WTC11 (cell line): ENCODE data around the gene CCDC6. TPM values are rescaled to one million over a fixed set of nuclear protein-coding genes. Genes with fewer than 3 reads are reported as not detected.

Source experiments
- ATAC-seq: fragments of 200-7000 bp; cut with Tn5 transposase; 2 replicates; pipeline ENCODE4 v1.10.0; 2021; ENCODE audit warnings: mild to moderate bottlenecking, moderate library complexity
- CTCF ChIA-PET: fragments of 300-600 bp; sonication (Branson Sonifier 250); formaldehyde crosslinking; loops from one replicate; lab custom pipeline; 2021; ENCODE audit warnings: antibody characterized with exemption; lab: Charles Lee
- POLR2A ChIA-PET: fragments of 350-600 bp; sonication (Branson Sonifier 250); formaldehyde crosslinking; loops from one replicate; lab custom pipeline; 2021; ENCODE audit warnings: antibody characterized with exemption; lab: Charles Lee
- DNase-seq: peaks from one replicate; pipeline ENCODE4 v3.0.0; 2021; ENCODE audit warnings: low spot score
- H3K27ac Mint-ChIP-seq: 2 replicates; pipeline ENCODE4 v1.8.0; 2021; ENCODE audit warnings: mixed read lengths
- H3K27me3 Mint-ChIP-seq: 2 replicates; pipeline ENCODE4 v1.8.0; 2021; ENCODE audit warnings: low read depth, mild to moderate bottlenecking, moderate library complexity, mixed read lengths
- H3K36me3 Mint-ChIP-seq: 2 replicates; pipeline ENCODE4 v1.8.0; 2021; ENCODE audit warnings: mixed read lengths
- H3K4me1 Mint-ChIP-seq: 2 replicates; pipeline ENCODE4 v1.8.0; 2022; ENCODE audit warnings: mixed read lengths
- H3K4me3 Mint-ChIP-seq: 2 replicates; pipeline ENCODE4 v1.8.0; 2021; ENCODE audit warnings: mild to moderate bottlenecking, moderate library complexity, mixed read lengths
- H3K9me3 Mint-ChIP-seq: 2 replicates; pipeline ENCODE4 v1.8.0; 2021; ENCODE audit warnings: mixed read lengths
- CBFB ChIP-seq: sonication (generic); formaldehyde crosslinking; IDR thresholded peaks from 2 replicates; pipeline ENCODE4 v1.8.1; 2022; ENCODE audit warnings: mild to moderate bottlenecking, low read depth, missing genetic modification reagents
- CTCF ChIP-seq: fragments of 200-600 bp; IDR thresholded peaks from 2 replicates; pipeline ENCODE4 v1.8.0; 2022; ENCODE audit warnings: antibody characterized with exemption
- E2F1 ChIP-seq: sonication (generic); formaldehyde crosslinking; IDR thresholded peaks from 2 replicates; pipeline ENCODE4 v1.8.0; 2022; ENCODE audit warnings: mild to moderate bottlenecking, missing genetic modification reagents
- E2F4 ChIP-seq: sonication (generic); formaldehyde crosslinking; IDR thresholded peaks from 2 replicates; pipeline ENCODE4 v1.8.1; 2022; ENCODE audit warnings: low read depth, mild to moderate bottlenecking, moderate library complexity, missing genetic modification reagents, borderline replicate concordance
- EMX1 ChIP-seq: fragments of 250-450 bp; sonication (Bioruptor Pico); IDR thresholded peaks from 2 replicates; pipeline ENCODE4 v1.8.0; 2021; ENCODE audit warnings: mild to moderate bottlenecking
- ESRRA ChIP-seq: sonication (generic); formaldehyde crosslinking; IDR thresholded peaks from 2 replicates; pipeline ENCODE4 v1.8.1; 2022; ENCODE audit warnings: mild to moderate bottlenecking, missing genetic modification reagents, borderline replicate concordance
- FOXK1 ChIP-seq: sonication (generic); formaldehyde crosslinking; IDR thresholded peaks from 2 replicates; pipeline ENCODE4 v1.8.0; 2022; ENCODE audit warnings: mild to moderate bottlenecking, moderate library complexity, missing genetic modification reagents
- FOXP1 ChIP-seq: sonication (generic); formaldehyde crosslinking; IDR thresholded peaks from 2 replicates; pipeline ENCODE4 v1.8.0; 2022; ENCODE audit warnings: missing genetic modification reagents, mild to moderate bottlenecking, moderate library complexity, borderline replicate concordance
- GTF2I ChIP-seq: fragments of 250-450 bp; sonication (Bioruptor Pico); conservative IDR thresholded peaks from 2 replicates; pipeline ENCODE4 v1.4.0; 2021; ENCODE audit warnings: mild to moderate bottlenecking
- JAZF1 ChIP-seq: fragments of 250-450 bp; sonication (Bioruptor Pico); IDR thresholded peaks from 2 replicates; pipeline ENCODE4 v1.9.0; 2021; ENCODE audit warnings: moderate library complexity, mild to moderate bottlenecking, inconsistent platforms
- MXD4 ChIP-seq: fragments of 250-450 bp; sonication (Bioruptor Pico); IDR thresholded peaks from 2 replicates; pipeline ENCODE4 v1.8.0; 2021; ENCODE audit warnings: mild to moderate bottlenecking, moderate library complexity, borderline replicate concordance
- NFATC4 ChIP-seq: fragments of 250-450 bp; sonication (Bioruptor Pico); IDR thresholded peaks from 2 replicates; pipeline ENCODE4 v1.9.0; 2021; ENCODE audit warnings: mild to moderate bottlenecking
- NFE2L1 ChIP-seq: sonication (generic); formaldehyde crosslinking; IDR thresholded peaks from 2 replicates; pipeline ENCODE4 v1.8.1; 2023; ENCODE audit warnings: missing genetic modification reagents
- NR3C1 ChIP-seq: sonication (generic); formaldehyde crosslinking; conservative IDR thresholded peaks from 2 replicates; pipeline ENCODE4 v1.8.1; 2023; ENCODE audit warnings: low read depth, mild to moderate bottlenecking, missing genetic modification reagents
- RELA ChIP-seq: sonication (generic); formaldehyde crosslinking; IDR thresholded peaks from 2 replicates; pipeline ENCODE4 v1.8.1; 2022; ENCODE audit warnings: missing genetic modification reagents, mild to moderate bottlenecking, borderline replicate concordance
- SMAD3 ChIP-seq: sonication (generic); formaldehyde crosslinking; IDR thresholded peaks from 2 replicates; pipeline ENCODE4 v1.8.0; 2022; ENCODE audit warnings: missing genetic modification reagents, mild to moderate bottlenecking, borderline replicate concordance
- SMAD4 ChIP-seq: sonication (generic); formaldehyde crosslinking; IDR thresholded peaks from 2 replicates; pipeline ENCODE4 v1.8.0; 2022; ENCODE audit warnings: mild to moderate bottlenecking, missing genetic modification reagents
- SOX15 ChIP-seq: fragments of 250-450 bp; sonication (Bioruptor Pico); IDR thresholded peaks from 2 replicates; pipeline ENCODE4 v1.9.0; 2021; ENCODE audit warnings: mild to moderate bottlenecking
- TEAD1 ChIP-seq: sonication (generic); formaldehyde crosslinking; IDR thresholded peaks from 2 replicates; pipeline ENCODE4 v1.8.0; 2022; ENCODE audit warnings: mild to moderate bottlenecking, missing genetic modification reagents
- TEAD4 ChIP-seq: sonication (generic); formaldehyde crosslinking; IDR thresholded peaks from 2 replicates; pipeline ENCODE4 v1.8.0; 2022; ENCODE audit warnings: mild to moderate bottlenecking, missing genetic modification reagents
- TP53 ChIP-seq: sonication (generic); formaldehyde crosslinking; IDR thresholded peaks from 2 replicates; pipeline ENCODE4 v1.8.1; 2023; ENCODE audit warnings: mild to moderate bottlenecking, missing genetic modification reagents
- ZNF416 ChIP-seq: fragments of 250-450 bp; sonication (Bioruptor Pico); IDR thresholded peaks from 2 replicates; pipeline ENCODE4 v1.9.0; 2021; ENCODE audit warnings: mild to moderate bottlenecking, inconsistent platforms
- ZNF423 ChIP-seq: fragments of 250-450 bp; sonication (Bioruptor Pico); IDR thresholded peaks from 2 replicates; pipeline ENCODE4 v2.1.2; 2022; ENCODE audit warnings: mild to moderate bottlenecking, moderate library complexity
- ZNF671 ChIP-seq: fragments of 250-450 bp; sonication (Bioruptor Pico); IDR thresholded peaks from 2 replicates; pipeline ENCODE4 v1.8.0; 2021; ENCODE audit warnings: mild to moderate bottlenecking
- total RNA-seq: library from RNA; stranded (reverse); gene quantifications from 3 replicates; pipeline ENCODE4 v1.2.3, GENCODE V29; 2021
- TF ChIP-seq, protein P1 (sequence below): sonication (generic); formaldehyde crosslinking; IDR thresholded peaks from 2 replicates; pipeline ENCODE4 v1.8.0; 2022; ENCODE audit warnings: mild to moderate bottlenecking, missing genetic modification reagents
- TF ChIP-seq, protein P2 (sequence below): sonication (generic); formaldehyde crosslinking; IDR thresholded peaks from 2 replicates; pipeline ENCODE4 v1.8.1; 2022; ENCODE audit warnings: mild to moderate bottlenecking, moderate library complexity, missing genetic modification reagents
- TF ChIP-seq, protein P3 (sequence below): sonication (generic); formaldehyde crosslinking; IDR thresholded peaks from 2 replicates; pipeline ENCODE4 v1.8.1; 2022; ENCODE audit warnings: missing genetic modification reagents, borderline replicate concordance
- TF ChIP-seq, protein P4 (sequence below): fragments of 250-450 bp; sonication (Bioruptor Pico); IDR thresholded peaks from 2 replicates; pipeline ENCODE4 v2.1.2; 2022; ENCODE audit warnings: mild to moderate bottlenecking, moderate library complexity

Gene CCDC6
- total RNA-seq, 1 experiment from 2014 or later, result 55.2 TPM

- H3K27ac Mint-ChIP-seq, result no peak overlapping the region
- no peak for DNase-seq
- no peak for TF ChIP-seq NR3C1 (CRISPR knock-in tag)
- no peak for TF ChIP-seq E2F4 (CRISPR knock-in tag)
- no peak for TF ChIP-seq GTF2I
- no peak for TF ChIP-seq SMAD3 (CRISPR knock-in tag)
- no peak for TF ChIP-seq MXD4 (CRISPR knock-in tag)
- TF ChIP-seq FOXK1, result no peak
- TF ChIP-seq, protein P1, sequence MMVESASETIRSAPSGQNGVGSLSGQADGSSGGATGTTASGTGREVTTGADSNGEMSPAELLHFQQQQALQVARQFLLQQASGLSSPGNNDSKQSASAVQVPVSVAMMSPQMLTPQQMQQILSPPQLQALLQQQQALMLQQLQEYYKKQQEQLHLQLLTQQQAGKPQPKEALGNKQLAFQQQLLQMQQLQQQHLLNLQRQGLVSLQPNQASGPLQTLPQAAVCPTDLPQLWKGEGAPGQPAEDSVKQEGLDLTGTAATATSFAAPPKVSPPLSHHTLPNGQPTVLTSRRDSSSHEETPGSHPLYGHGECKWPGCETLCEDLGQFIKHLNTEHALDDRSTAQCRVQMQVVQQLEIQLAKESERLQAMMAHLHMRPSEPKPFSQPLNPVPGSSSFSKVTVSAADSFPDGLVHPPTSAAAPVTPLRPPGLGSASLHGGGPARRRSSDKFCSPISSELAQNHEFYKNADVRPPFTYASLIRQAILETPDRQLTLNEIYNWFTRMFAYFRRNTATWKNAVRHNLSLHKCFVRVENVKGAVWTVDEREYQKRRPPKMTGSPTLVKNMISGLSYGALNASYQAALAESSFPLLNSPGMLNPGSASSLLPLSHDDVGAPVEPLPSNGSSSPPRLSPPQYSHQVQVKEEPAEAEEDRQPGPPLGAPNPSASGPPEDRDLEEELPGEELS (CRISPR knock-in tag), result no peak
- no peak for TF ChIP-seq SOX15
- no peak for TF ChIP-seq SMAD4 (CRISPR knock-in tag)
- TF ChIP-seq JAZF1, result no peak
- TF ChIP-seq FOXP1 (CRISPR knock-in tag), result no peak
- TF ChIP-seq EMX1 (CRISPR knock-in tag), result no peak
- TF ChIP-seq NFATC4 (CRISPR knock-in tag), result no peak
- TF ChIP-seq, protein P2, sequence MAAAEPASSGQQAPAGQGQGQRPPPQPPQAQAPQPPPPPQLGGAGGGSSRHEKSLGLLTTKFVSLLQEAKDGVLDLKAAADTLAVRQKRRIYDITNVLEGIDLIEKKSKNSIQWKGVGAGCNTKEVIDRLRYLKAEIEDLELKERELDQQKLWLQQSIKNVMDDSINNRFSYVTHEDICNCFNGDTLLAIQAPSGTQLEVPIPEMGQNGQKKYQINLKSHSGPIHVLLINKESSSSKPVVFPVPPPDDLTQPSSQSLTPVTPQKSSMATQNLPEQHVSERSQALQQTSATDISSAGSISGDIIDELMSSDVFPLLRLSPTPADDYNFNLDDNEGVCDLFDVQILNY (CRISPR knock-in tag), result no peak
- TF ChIP-seq TEAD4, result no peak
- H3K4me1 Mint-ChIP-seq, result peaks cover 72% of the 10 kb centered on the region
- H3K27me3 Mint-ChIP-seq, result no peaks in the 10 kb centered on the region
- ATAC-seq, result no peak
- CTCF ChIA-PET, result no interaction called here
- H3K36me3 Mint-ChIP-seq, result no peaks in the 10 kb centered on the region
- no peaks in the 10 kb centered on the region for H3K9me3 Mint-ChIP-seq
- POLR2A ChIA-PET, result no interaction called here
- H3K4me3 Mint-ChIP-seq, result no peak overlapping the region
Observed at GRCh38 chr10:59878915-59879314, 27.4 kb downstream of the CCDC6 start.

DNA sequence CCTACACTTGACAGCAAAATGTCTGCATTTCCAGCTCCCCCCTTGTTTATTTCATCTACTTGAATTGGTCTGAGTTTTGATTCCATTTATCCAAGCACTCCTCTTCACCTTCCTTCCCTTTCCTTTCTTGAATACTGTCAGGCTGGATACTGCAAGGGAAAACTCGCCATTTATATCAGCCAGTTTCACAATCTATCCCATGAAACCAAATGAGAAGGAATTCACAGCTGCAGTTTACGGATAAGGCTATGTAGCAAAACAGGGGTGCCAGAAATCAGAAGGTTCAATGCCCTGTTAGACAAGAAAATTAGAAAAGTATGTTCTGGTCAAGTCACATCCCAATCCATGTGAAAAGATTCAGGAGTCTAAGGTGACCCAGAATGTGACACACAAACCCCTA is 28.1 kb downstream of the CCDC6 start:
- Mint-ChIP-seq H3K4me3 (no peak overlapping the region), H3K4me1 (peaks cover 74% of the 10 kb centered on the region), H3K36me3 (no peaks in the 10 kb centered on the region), H3K27me3 (no peaks in the 10 kb centered on the region), H3K27ac (no peak overlapping the region), H3K9me3 (no peaks in the 10 kb centered on the region)
- DNase-seq (no peak), ATAC-seq (no peak)
- ChIA-PET POLR2A (no interaction called here), CTCF (interaction anchor here (1.0 kb wide), 1 partner anchor 48 kb away, joined by 4 read pairs; no protein-coding TSS in a partner anchor)
- TF ChIP-seq FOXK1, result no peak
- no peak for TF ChIP-seq ZNF671 (CRISPR knock-in tag)
- TF ChIP-seq, protein P3, sequence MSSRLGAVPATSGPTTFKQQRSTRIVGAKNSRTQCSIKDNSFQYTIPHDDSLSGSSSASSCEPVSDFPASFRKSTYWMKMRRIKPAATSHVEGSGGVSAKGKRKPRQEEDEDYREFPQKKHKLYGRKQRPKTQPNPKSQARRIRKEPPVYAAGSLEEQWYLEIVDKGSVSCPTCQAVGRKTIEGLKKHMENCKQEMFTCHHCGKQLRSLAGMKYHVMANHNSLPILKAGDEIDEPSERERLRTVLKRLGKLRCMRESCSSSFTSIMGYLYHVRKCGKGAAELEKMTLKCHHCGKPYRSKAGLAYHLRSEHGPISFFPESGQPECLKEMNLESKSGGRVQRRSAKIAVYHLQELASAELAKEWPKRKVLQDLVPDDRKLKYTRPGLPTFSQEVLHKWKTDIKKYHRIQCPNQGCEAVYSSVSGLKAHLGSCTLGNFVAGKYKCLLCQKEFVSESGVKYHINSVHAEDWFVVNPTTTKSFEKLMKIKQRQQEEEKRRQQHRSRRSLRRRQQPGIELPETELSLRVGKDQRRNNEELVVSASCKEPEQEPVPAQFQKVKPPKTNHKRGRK, result no peak
- no peak for TF ChIP-seq CBFB (CRISPR knock-in tag)
- TF ChIP-seq NFE2L1, result no peak
- no peak for TF ChIP-seq E2F1 (CRISPR knock-in tag)
- TF ChIP-seq CTCF, result no peak
- no peak for TF ChIP-seq ZNF423 (CRISPR knock-in tag)
- no peak for TF ChIP-seq ZNF416 (CRISPR knock-in tag)
- no peak for TF ChIP-seq TP53 (CRISPR knock-in tag)
- no peak for TF ChIP-seq GTF2I
- no peak for TF ChIP-seq RELA
- TF ChIP-seq ESRRA (CRISPR knock-in tag), result no peak
- TF ChIP-seq TEAD1, result no peak
- TF ChIP-seq, protein P4, sequence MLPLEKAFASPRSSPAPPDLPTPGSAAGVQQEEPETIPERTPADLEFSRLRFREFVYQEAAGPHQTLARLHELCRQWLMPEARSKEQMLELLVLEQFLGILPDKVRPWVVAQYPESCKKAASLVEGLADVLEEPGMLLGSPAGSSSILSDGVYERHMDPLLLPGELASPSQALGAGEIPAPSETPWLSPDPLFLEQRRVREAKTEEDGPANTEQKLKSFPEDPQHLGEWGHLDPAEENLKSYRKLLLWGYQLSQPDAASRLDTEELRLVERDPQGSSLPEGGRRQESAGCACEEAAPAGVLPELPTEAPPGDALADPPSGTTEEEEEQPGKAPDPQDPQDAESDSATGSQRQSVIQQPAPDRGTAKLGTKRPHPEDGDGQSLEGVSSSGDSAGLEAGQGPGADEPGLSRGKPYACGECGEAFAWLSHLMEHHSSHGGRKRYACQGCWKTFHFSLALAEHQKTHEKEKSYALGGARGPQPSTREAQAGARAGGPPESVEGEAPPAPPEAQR, result no peak
- no peak for TF ChIP-seq SMAD3 (CRISPR knock-in tag)
